Kidney (tissue), 14 donors: ENCODE measurements around the gene PPP5C. TPM values are rescaled to one million over a fixed set of nuclear protein-coding genes. Genes with fewer than 3 reads are reported as not detected.

Source experiments
- DNase-seq, 5 donors: peaks; one replicate each; pipeline ENCODE4 v3.0.0-alpha.2; 2013 to 2020
- FAIRE-seq: peaks from 2 replicates; lab custom pipeline; 2012; peaks lifted over from hg19 to GRCh38; lab: Jason Lieb, UNC
- H3K27ac ChIP-seq, 2 donors: one replicate each; pipeline ENCODE4 v1.7.0; 2013; ENCODE audit warnings: low read depth in 2 of 2, low read length in 2 of 2, inconsistent platforms in 1 of 2
- H3K27me3 ChIP-seq: one replicate; pipeline ENCODE4 v1.7.1; 2013; ENCODE audit warnings: low read length, inconsistent platforms; ENCODE audit not compliant: control insufficient read depth, insufficient read depth
- H3K36me3 ChIP-seq, 3 donors: one replicate each; pipeline versions ENCODE4 v1.7.0 to v1.7.1; 2013; ENCODE audit warnings: low read length in 3 of 3, control low read depth in 1 of 3, inconsistent platforms in 1 of 3; ENCODE audit not compliant: insufficient read depth in 3 of 3, control insufficient read depth in 2 of 3
- H3K4me1 ChIP-seq, 3 donors: one replicate each; pipeline versions ENCODE4 v1.7.0 to v1.7.1; 2013; ENCODE audit warnings: low read length in 3 of 3, inconsistent platforms in 1 of 3, low read depth in 1 of 3; ENCODE audit not compliant: control insufficient read depth in 2 of 3, insufficient read depth in 2 of 3
- H3K4me3 ChIP-seq, 3 donors: one replicate each; pipeline versions ENCODE4 v1.7.0 to v1.8.1; 2013; ENCODE audit warnings: low read length in 3 of 3, control low read depth in 1 of 3, inconsistent platforms in 1 of 3
- H3K9ac ChIP-seq, 3 donors: one replicate each; pipeline versions ENCODE4 v1.7.0 to v1.7.1; 2013; ENCODE audit warnings: low read length in 3 of 3, control low read depth in 1 of 3, inconsistent platforms in 1 of 3
- H3K9me3 ChIP-seq, 3 donors: one replicate each; pipeline versions ENCODE4 v1.7.0 to v1.7.1; 2013; ENCODE audit warnings: low read length in 3 of 3, control low read depth in 1 of 3, inconsistent platforms in 1 of 3; ENCODE audit not compliant: control insufficient read depth in 2 of 3, insufficient read depth in 1 of 3
- intact Hi-C: fragments of 100-400 bp; cut with DNase I; formaldehyde crosslinking; loops from one replicate; pipeline ENCODE4 v1.11.1; 2022
- polyA plus RNA-seq: library from polyadenylated mRNA; stranded (reverse); fragments of 350-450 nt; fragmentation: Illumina TruSeq; extraction: RNeasy Lipid Tissue Mini Kit (QIAGEN cat#74804); gene quantifications from one replicate; pipeline ENCODE4 v1.2.3, GENCODE V29; 2014; ENCODE audit warnings: low read depth, low replicate concordance; ENCODE audit not compliant: insufficient read depth
- total RNA-seq: library from RNA; stranded (reverse); fragmentation: NEBNext Ultra II Directional; extraction: Animal tissue kit (Norgen Biotek cat#: 25700); gene quantifications from one replicate; pipeline ENCODE4 v1.2.1, GENCODE V29; 2021
- TF ChIP-seq, protein P1 (sequence below): IDR thresholded peaks from 3 replicates; pipeline ENCODE4 v1.5.1; 2012; ENCODE audit warnings: mild to moderate bottlenecking, moderate library complexity, borderline replicate concordance; ENCODE audit not compliant: insufficient read depth; ENCODE audit errors: extremely low read depth
- donor health status: control.
- donor health status: control.
- donor health status: control.
- donor health status: control.
- donor health status: control.
- donor health status: DM: yes; HTN: yes; CAD: no.
- donor health status: Normal renal cell carcinoma (clear cell type).

PPP5C gene
- total and polyA plus RNA-seq, 2 donors from 2014 or later: 54.3 to 63.7 TPM

GRCh38 chr19:46376241-46377153 is 29.6 kb downstream of the PPP5C start:
- H3K9ac ChIP-seq: no peak overlapping the region
- DNase-seq: peak in 1 of 5 donors; percentile 57
- H3K36me3 ChIP-seq: peaks cover 3 to 19% (median 15%) of the 10 kb centered on the region in 3 donors

DNA sequence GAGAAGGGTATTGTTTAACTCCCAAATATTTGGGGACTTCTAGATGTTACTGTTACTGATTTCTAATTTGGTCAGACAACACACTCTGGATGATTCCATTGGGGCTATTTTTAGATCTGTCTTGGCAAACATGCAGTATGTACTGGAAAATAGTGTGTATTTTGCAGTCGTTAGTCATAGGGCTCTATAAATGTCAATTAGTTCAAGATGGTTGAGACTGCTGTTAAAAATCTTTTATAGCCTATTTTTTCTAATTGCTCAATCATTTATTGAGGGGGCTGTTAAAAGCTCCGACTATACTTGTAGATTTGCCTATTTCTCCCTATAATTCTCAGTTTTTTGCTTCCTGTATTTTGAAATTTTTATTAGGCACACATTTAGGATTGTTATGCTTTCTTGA is 31.4 kb downstream of the PPP5C start:
- H3K9ac ChIP-seq: peak overlapping the region in 1 of 3 donors; percentile 41
- FAIRE-seq: peak; percentile 84
- intact Hi-C loops: no loop called here
- H3K36me3 ChIP-seq: peaks cover 3 to 26% (median 15%) of the 10 kb centered on the region in 3 donors
- peak overlapping the region in 1 of 2 donors; percentile 67 for H3K27ac ChIP-seq
- H3K4me1 ChIP-seq: peaks cover 0 to 13% (median 0%) of the 10 kb centered on the region in 3 donors
- DNase-seq: peak in 1 of 5 donors; percentile 76
- H3K9me3 ChIP-seq: no peaks in the 10 kb centered on the region
- H3K4me3 ChIP-seq: no peak overlapping the region
- no peaks in the 10 kb centered on the region for H3K27me3 ChIP-seq
- TF ChIP-seq, protein P1, sequence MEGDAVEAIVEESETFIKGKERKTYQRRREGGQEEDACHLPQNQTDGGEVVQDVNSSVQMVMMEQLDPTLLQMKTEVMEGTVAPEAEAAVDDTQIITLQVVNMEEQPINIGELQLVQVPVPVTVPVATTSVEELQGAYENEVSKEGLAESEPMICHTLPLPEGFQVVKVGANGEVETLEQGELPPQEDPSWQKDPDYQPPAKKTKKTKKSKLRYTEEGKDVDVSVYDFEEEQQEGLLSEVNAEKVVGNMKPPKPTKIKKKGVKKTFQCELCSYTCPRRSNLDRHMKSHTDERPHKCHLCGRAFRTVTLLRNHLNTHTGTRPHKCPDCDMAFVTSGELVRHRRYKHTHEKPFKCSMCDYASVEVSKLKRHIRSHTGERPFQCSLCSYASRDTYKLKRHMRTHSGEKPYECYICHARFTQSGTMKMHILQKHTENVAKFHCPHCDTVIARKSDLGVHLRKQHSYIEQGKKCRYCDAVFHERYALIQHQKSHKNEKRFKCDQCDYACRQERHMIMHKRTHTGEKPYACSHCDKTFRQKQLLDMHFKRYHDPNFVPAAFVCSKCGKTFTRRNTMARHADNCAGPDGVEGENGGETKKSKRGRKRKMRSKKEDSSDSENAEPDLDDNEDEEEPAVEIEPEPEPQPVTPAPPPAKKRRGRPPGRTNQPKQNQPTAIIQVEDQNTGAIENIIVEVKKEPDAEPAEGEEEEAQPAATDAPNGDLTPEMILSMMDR: no peak

More at GRCh38 chr19:46376241-46377153, 29.6 kb downstream of the PPP5C start:
- H3K27ac ChIP-seq: no peak overlapping the region
- peaks cover 0 to 20% (median 1%) of the 10 kb centered on the region in 3 donors for H3K4me1 ChIP-seq
- no peak overlapping the region for H3K4me3 ChIP-seq
- no peak for FAIRE-seq
- TF ChIP-seq, protein P1: no peak
- no peaks in the 10 kb centered on the region for H3K9me3 ChIP-seq
- intact Hi-C loops: no loop called here
- H3K27me3 ChIP-seq: no peaks in the 10 kb centered on the region

- intact Hi-C loops: no loop called here
- Histone ChIP-seq H3K27ac (no peak overlapping the region), H3K9ac (no peak overlapping the region), H3K4me3 (no peak overlapping the region), H3K9me3 (no peaks in the 10 kb centered on the region), H3K27me3 (no peaks in the 10 kb centered on the region), H3K36me3 (peaks cover 3 to 34% (median 20%) of the 10 kb centered on the region in 3 donors), H3K4me1 (no peaks in the 10 kb centered on the region)
- DNase-seq: no peak
- no peak for FAIRE-seq
- TF ChIP-seq, protein P1: no peak
Observed at GRCh38 chr19:46380690-46381089, 33.8 kb downstream of the PPP5C start.
